Activated CD4-positive, alpha-beta T cell treated with anti-CD3 and anti-CD28 coated beads, Interleukin-2, amount 10 ng/mL, durations not matched to agents 24 days and 14 days (primary cell): ENCODE measurements around the gene NFE2L2. TPM values are rescaled to one million over a fixed set of nuclear protein-coding genes. Genes with fewer than 3 reads are reported as not detected.
"Not testable (repeated sequence)": the region's sequence is repeated elsewhere in the genome, so short reads cannot be mapped to it uniquely, and the experiment has no call there.

ENCODE experiments used
- DNase-seq: peaks from one replicate; pipeline ENCODE4 v3.0.0; 2022
- H3K27ac Mint-ChIP-seq: one replicate; pipeline ENCODE4 v1.8.0; 2022; ENCODE audit warnings: mild to moderate bottlenecking, mixed read lengths
- H3K27me3 Mint-ChIP-seq: one replicate; pipeline ENCODE4 v1.8.0; 2022; ENCODE audit warnings: mixed read lengths
- H3K36me3 Mint-ChIP-seq: one replicate; pipeline ENCODE4 v1.8.0; 2022; ENCODE audit warnings: low read depth, mild to moderate bottlenecking, mixed read lengths
- H3K4me1 Mint-ChIP-seq: one replicate; pipeline ENCODE4 v1.8.0; 2021; ENCODE audit warnings: mixed read lengths
- H3K4me3 Mint-ChIP-seq: one replicate; pipeline ENCODE4 v1.8.0; 2022; ENCODE audit warnings: mild to moderate bottlenecking, moderate library complexity, mixed read lengths
- H3K9me3 Mint-ChIP-seq: one replicate; pipeline ENCODE4 v1.8.0; 2021; ENCODE audit warnings: mixed read lengths
- intact Hi-C: fragments of 100-400 bp; cut with micrococcal nuclease; formaldehyde crosslinking; loops from one replicate; pipeline ENCODE4 v1.15.1; 2023
- total RNA-seq: library from RNA; stranded (reverse); gene quantifications from 2 replicates; pipeline ENCODE4 v1.2.3, GENCODE V29; 2022

The NFE2L2 gene
- total RNA-seq, 1 donor from 2014 or later = 63.7 TPM

DNA sequence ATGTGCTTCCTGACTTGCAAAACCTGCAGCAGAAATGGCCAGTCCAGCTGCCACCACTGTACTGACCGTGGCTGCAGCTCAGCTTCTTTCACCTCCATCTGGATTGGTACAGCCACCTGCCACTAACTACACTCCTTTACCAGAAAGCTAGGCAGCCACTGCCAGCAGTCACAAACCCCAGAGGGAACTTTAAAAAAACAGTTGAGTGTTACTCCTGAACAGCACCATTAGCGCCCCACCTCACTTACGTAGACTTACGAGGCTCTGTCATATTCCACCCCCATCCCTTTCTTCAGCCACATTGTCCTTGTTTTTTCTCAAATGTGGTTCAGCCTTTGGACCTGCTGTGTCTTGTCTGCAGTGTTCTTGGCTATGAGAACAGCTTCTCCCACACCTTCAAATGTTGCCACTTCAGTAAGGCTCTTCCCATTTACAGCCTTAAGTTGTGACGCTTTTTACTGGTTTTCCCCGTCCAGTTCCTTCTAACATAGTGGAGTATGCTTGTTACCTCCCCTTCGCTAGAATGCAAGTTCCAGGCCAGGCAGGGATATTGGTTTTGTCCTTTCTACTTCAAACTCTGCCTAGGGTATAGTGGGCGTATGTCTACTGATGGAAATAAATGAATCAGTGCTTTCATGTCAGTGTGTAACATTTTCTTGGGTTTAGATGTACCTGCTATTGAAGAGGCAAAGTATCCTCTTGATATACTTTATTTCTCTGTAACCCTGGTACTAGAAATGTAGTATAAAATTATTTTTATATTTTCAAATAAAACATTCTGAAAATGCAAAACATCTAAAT lies 34.9 kb downstream of the NFE2L2 start:
- Mint-ChIP-seq H3K27ac (peak overlapping the region; percentile 54), H3K4me1 (peaks cover 31% of the 10 kb centered on the region), H3K4me3 (no peak overlapping the region), H3K27me3 (no peaks in the 10 kb centered on the region), H3K36me3 (peaks cover 64% of the 10 kb centered on the region), H3K9me3 (no peaks in the 10 kb centered on the region)
- intact Hi-C loops = loop anchor here (5.0 kb wide), 1 partner anchor 33 kb away; the partner anchor contains the start of gene NFE2L2
- DNase-seq = peak; percentile 54

DNA sequence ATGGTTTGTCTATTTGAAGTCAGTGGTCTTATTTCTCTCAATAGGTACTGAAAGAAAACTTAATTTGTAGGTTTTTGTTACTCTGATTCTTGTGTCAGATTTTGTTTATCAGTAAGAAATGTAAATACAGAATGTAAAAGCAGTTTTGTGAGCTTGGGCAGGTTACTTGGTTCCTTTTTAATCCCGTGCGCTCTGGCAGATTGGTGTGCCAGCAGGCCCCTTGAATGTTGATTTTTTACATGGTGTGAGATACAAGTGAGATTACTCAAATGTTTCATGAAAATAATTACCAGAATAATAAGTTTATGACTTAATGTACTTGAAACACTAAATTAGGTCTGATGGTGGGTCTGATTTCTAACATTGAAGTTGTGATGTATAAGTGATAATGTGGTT lies 38.6 kb downstream of the NFE2L2 start:
- Mint-ChIP-seq H3K4me3 (no peak overlapping the region), H3K9me3 (no peaks in the 10 kb centered on the region), H3K27me3 (no peaks in the 10 kb centered on the region), H3K27ac (peak overlapping the region; percentile 67), H3K36me3 (peaks cover 60% of the 10 kb centered on the region), H3K4me1 (peaks cover 25% of the 10 kb centered on the region)
- intact Hi-C loops = loop anchor here (5.0 kb wide), 1 partner anchor 36 kb away; the partner anchor contains the start of gene NFE2L2
- DNase-seq = no peak

DNA sequence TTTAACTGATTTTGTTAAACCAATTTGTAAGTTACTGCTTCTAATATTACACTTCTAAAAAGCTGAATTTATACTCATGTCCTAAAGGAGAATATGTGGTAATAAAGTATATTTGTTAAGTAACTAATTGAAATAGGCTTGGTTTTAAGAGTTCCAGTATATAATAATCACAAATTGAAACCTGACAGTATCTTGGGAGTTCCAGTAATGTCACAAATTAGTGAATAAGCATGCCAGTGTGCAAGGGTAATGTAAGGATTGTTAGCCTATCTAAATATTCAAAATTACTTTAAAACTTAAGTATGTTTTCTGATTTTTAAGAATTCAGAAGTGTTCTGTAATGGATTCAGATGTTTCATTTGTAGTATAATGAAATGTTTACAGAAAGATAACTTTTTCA lies 41.1 kb downstream of the NFE2L2 start:
- Mint-ChIP-seq H3K4me1 (peaks cover 19% of the 10 kb centered on the region), H3K36me3 (peaks cover 60% of the 10 kb centered on the region)
- not testable (repeated sequence) for DNase-seq, H3K4me3 Mint-ChIP-seq, H3K27me3 Mint-ChIP-seq, H3K9me3 Mint-ChIP-seq, H3K27ac Mint-ChIP-seq
- intact Hi-C loops = loop anchor here (5.0 kb wide), 1 partner anchor 324 kb away; no protein-coding TSS in a partner anchor

DNA sequence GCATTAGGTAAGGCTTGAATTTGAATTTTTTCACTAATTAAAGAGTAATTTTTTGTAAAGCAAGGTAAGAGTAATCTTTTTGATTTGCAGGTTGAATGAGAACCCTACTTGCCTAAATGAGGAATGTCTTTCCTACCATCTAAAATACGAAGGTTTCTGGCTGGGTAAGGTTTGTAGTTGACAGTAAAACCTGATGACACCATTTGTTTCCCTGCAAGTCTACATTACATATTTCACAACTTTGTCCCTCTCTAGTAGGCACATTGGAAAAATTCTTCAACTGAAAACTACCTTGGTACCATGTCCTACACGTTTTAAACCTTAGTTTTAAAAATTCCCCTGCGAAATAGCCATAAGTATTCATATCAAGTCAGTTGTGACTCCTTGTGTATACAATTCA lies 42.6 kb downstream of the NFE2L2 start:
- intact Hi-C loops = loop anchor here (5.0 kb wide), 1 partner anchor 325 kb away; no protein-coding TSS in a partner anchor
- no peaks in the 10 kb centered on the region for H3K9me3 Mint-ChIP-seq
- peaks cover 29% of the 10 kb centered on the region for H3K4me1 Mint-ChIP-seq
- DNase-seq = no peak
- no peaks in the 10 kb centered on the region for H3K27me3 Mint-ChIP-seq
- H3K4me3 Mint-ChIP-seq = no peak overlapping the region
- peak overlapping the region; percentile 37 for H3K27ac Mint-ChIP-seq
- H3K36me3 Mint-ChIP-seq = peaks cover 65% of the 10 kb centered on the region

DNA sequence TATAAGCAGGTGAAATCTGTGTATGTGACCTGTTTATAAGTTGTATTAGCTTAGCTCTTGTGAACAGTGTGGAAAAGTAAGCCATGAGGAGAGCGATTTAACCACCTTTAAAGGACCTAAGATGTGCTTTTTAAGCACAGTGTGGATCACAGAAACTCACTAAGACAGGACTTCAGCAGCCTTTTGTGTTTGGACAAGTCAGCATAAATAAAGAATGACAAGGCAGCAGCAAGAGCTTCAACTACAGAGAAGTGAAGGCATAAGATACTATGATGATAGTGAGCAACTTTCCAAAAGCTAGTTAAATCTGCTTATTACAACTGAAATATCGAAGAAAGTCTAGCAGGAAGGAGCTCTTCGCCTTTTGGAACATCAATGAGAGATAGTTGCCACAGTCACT lies 43.0 kb downstream of the NFE2L2 start:
- no peak overlapping the region for H3K4me3 Mint-ChIP-seq
- H3K9me3 Mint-ChIP-seq = no peaks in the 10 kb centered on the region
- H3K36me3 Mint-ChIP-seq = peaks cover 67% of the 10 kb centered on the region
- H3K27ac Mint-ChIP-seq = peak overlapping the region; percentile 3
- intact Hi-C loops = loop anchor here (5.0 kb wide), 1 partner anchor 326 kb away; no protein-coding TSS in a partner anchor
- H3K27me3 Mint-ChIP-seq = no peaks in the 10 kb centered on the region
- H3K4me1 Mint-ChIP-seq = peaks cover 31% of the 10 kb centered on the region
- DNase-seq = no peak

DNA sequence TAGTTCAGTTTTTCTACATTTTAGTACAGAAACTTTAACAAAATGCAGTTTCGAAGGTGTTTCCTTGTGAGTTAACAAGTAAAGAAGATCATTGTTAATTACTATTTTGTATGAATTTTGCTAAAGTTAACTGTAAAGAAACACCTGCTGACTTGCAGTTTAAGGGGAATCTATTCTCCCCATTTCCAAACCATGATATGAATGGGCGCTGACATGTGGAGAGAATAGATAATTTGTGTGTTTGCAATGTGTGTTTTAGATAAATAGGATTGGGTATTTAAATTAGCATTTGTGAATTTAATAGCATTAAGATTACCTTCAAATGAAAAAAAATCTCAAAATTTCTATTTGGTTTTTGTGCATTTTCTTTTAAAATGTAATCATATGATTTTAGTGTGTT lies 44.7 kb downstream of the NFE2L2 start:
- intact Hi-C loops = loop anchor here (5.0 kb wide), 1 partner anchor 328 kb away; no protein-coding TSS in a partner anchor
- not testable (repeated sequence) for H3K9me3 Mint-ChIP-seq, DNase-seq, H3K27ac Mint-ChIP-seq, H3K27me3 Mint-ChIP-seq, H3K4me3 Mint-ChIP-seq
- Mint-ChIP-seq H3K4me1 (peaks cover 46% of the 10 kb centered on the region), H3K36me3 (peaks cover 77% of the 10 kb centered on the region)

DNA sequence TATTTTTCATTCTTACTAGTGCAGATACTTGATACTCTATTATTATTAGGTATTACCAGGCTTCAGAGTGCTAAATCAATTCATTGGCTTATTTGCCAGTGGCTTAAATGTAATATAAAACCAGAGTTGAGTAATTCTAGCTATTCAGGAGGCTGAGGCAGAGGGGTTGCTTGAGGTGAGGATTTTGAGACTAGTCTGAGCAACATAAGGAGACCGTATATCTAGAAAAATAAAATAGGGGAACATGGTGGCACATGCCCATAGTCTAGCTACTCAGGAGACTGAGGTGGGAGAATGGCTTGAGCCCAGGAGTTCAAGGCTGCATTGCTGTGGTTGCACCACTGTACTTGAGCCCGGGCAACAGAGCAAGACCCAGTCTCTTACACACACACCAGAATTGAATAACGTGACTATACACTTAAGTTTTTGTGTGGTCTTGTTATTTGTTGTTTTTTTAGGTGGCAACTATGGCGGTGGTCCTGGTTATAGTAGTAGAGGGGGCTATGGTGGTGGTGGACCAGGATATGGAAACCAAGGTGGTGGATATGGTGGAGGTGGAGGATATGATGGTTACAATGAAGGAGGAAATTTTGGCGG lies 47.2 kb downstream of the NFE2L2 start:
- Mint-ChIP-seq H3K4me1 (peaks cover 49% of the 10 kb centered on the region), H3K36me3 (peaks cover 83% of the 10 kb centered on the region), H3K9me3 (no peaks in the 10 kb centered on the region), H3K4me3 (no peak overlapping the region), H3K27ac (peak overlapping the region; percentile 43), H3K27me3 (no peaks in the 10 kb centered on the region)
- no peak for DNase-seq
- intact Hi-C loops = no loop called here

DNA sequence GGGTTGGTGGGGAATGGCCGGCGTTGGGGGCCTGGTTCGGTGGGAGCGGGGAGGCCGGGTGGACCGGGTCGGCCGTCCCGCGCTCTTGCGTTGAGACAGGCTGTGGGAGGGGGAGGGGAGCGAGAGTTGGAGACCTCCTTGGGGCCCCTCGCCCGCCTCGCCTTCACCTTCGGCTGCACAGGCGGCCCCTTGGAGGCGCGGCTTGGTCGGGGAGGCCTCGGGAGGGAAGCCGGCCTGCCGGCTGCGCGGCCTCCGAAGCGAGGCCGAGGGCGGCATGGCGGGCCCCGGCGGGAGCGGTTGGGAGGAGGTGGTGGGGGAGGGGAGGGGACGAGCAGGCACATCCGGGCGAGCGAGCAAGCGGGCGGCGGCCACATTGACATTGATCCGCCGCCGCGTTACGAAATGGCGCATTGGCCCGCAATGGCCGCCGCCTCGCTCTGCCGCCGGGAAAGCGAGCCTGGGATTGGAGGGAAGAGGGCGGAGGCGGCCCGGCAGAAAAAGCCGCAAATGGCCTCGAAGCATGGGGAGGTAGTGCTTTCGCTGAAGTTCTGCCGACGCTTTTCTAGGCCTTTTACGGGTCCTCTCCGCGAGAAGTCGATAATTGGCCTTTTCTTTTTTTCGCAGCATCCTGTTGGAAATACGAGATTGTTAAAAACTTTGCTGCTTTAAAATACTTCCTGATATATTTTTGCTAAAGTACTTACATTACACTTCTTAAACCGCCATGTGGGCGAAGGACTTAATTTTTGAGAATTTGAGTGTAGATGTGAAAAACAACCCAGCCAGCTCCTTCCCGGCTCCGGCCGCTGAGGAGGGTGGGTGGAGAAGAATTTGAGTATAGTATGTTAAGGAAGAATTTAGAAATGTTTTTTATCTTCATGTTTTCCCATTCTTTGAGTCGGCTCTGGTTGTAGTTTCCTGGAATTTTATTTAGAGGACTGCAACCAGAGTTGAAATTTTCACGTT lies 51.4 kb downstream of the NFE2L2 start:
- Mint-ChIP-seq H3K4me1 (peaks cover 40% of the 10 kb centered on the region), H3K4me3 (peak overlapping the region; percentile 94), H3K9me3 (no peaks in the 10 kb centered on the region), H3K27me3 (no peaks in the 10 kb centered on the region), H3K36me3 (peaks cover 57% of the 10 kb centered on the region), H3K27ac (peak overlapping the region; percentile 98)
- intact Hi-C loops = loop anchor here (1.0 to 5.0 kb wide), 10 partner anchors 28 to 1238 kb away; partner anchors contain the start of genes AGPS, LNPK, PJVK and PRKRA
- DNase-seq = peak; percentile 96

DNA sequence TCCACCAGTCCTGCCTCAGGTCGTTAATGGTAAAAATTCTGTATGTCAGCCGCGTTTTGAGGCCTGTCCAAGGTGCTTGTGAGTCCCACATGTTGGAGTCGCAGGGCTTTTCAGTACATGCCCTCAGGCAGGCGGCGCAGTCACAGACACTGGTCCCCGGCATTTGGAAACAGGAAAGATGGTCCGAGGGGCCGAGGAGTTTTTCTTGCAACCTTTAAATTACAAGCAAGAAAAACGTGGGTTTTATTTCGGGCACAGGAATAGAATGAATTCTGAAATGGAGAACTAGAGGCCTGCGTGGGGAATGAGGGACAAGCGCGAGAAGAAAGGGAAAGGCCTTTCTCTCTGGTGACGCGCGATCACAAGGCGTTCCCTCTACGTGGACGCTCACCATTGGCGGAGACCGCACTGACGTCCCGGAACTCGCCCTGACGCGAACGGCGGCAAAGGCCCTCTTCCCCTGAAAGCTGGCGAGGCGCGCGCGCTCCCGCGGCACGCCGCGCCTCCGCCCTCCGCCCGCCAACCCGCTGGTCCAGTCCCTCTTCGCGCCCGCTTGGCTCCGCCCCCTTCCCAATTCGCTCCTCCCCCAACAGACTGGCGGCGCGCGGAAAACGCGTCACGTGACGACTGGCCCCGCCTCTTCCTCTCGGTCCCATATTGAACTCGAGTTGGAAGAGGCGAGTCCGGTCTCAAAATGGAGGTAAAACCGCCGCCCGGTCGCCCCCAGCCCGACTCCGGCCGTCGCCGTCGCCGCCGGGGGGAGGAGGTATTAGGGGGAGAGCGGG lies 52.2 kb downstream of the NFE2L2 start, which contains the start of gene HNRNPA3:
Gene HNRNPA3, plus strand, starts transcription at position 689 of the 785 bp plus-strand sequence. Its CDS starts 6 bp downstream, at position 695.
- Mint-ChIP-seq H3K27me3 (no peaks in the 10 kb centered on the region), H3K4me3 (peak within 1 kb of the TSS; percentile 94), H3K9me3 (no peaks in the 10 kb centered on the region), H3K36me3 (peaks cover 52% of the 10 kb centered on the region), H3K4me1 (peaks cover 40% of the 10 kb centered on the region), H3K27ac (peak within 1 kb of the TSS; percentile 98)
- DNase-seq = peak; percentile 100
- intact Hi-C loops = loop anchor here (1.0 to 5.0 kb wide), 10 partner anchors 29 to 1239 kb away; partner anchors contain the start of genes AGPS, LNPK, PJVK and PRKRA

DNA sequence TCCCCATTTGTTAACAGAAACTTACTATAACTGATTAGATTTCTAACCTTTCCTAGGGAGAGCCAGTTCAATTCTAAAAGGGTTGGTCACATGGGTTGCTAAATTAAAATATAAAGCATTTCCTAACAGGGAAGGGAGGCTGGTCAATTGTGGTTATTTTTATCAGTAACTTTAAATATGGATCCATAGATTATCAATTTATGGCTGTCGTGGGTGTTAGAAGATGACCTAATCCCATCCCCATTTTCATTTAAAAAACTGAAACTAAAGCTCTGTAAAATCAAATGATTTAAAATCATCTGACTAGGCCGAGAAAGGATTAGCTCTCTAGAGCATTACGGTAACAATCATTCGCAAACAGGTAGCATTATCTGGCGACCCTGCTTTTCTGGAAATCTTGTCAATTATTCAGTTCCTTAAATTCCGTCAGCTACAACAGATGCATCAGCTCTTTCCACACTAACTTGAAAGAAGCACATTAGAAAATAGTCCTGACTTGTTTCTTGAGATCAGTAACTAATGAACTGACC lies 52.9 kb downstream of the NFE2L2 start:
- H3K36me3 Mint-ChIP-seq = peaks cover 46% of the 10 kb centered on the region
- intact Hi-C loops = loop anchor here (1.0 to 5.0 kb wide), 10 partner anchors 29 to 1239 kb away; partner anchors contain the start of genes AGPS, LNPK, PJVK and PRKRA
- DNase-seq = no peak
- H3K4me1 Mint-ChIP-seq = peaks cover 41% of the 10 kb centered on the region
- H3K9me3 Mint-ChIP-seq = no peaks in the 10 kb centered on the region
- peak overlapping the region; percentile 94 for H3K4me3 Mint-ChIP-seq
- H3K27me3 Mint-ChIP-seq = no peaks in the 10 kb centered on the region
- peak overlapping the region; percentile 98 for H3K27ac Mint-ChIP-seq

DNA sequence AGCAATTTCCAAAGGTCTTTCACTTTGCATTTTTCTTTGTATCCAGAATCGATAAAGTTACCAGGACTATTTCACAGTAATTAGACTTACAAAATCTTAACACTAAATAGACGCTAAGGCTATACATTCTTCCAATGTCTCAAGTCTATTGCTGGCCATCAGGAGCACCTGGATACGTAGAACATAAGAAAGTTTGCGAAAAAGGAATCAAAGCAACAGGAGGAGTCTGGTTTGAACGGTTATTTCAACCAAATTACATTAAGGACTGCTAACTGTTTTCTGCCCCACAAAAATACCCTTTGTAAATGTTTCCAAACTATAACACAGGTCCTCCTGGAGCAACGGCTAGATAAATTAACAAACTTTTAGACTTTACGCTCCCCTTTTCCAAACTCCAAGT lies 53.4 kb downstream of the NFE2L2 start:
- Mint-ChIP-seq H3K4me1 (peaks cover 38% of the 10 kb centered on the region), H3K27me3 (no peaks in the 10 kb centered on the region), H3K9me3 (no peaks in the 10 kb centered on the region), H3K36me3 (peaks cover 43% of the 10 kb centered on the region), H3K4me3 (peak overlapping the region; percentile 94), H3K27ac (peak overlapping the region; percentile 98)
- DNase-seq = no peak
- intact Hi-C loops = loop anchor here (5.0 kb wide), 3 partner anchors 121 to 1209 kb away; partner anchors contain the start of gene LNPK

DNA sequence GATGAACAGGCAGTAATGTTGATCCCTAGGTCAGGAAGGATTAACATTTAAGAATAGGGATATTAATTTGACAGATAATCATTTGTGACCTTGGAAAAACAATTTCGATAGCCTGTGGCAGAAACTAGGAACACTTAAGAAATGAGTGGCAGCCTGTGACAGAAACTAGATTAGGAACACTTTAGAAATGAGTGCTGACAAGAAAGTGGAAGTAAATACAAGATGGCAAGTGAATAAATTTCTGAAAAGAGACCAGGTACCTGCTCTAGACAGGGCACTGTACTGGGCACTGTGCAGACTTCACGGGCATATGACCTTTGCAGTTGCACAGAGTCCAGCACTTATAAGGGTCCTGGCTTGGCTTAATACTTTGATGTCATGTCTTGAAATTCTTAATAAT lies 57.4 kb downstream of the NFE2L2 start:
- Mint-ChIP-seq H3K27ac (peak overlapping the region; percentile 54), H3K27me3 (no peaks in the 10 kb centered on the region), H3K9me3 (no peaks in the 10 kb centered on the region), H3K4me3 (no peak overlapping the region), H3K36me3 (peaks cover 7% of the 10 kb centered on the region), H3K4me1 (peaks cover 22% of the 10 kb centered on the region)
- intact Hi-C loops = no loop called here
- DNase-seq = no peak
